Ovary (tissue), 3 donors: ENCODE data around the gene OR9Q1.
"Not testable (repeated sequence)": the region's sequence is repeated elsewhere in the genome, so short reads cannot be mapped to it uniquely, and the experiment has no call there.

Experiments used
- CTCF ChIP-seq, 3 donors: fragments of 450-650 bp in 2 of 3; fragments of 200-600 bp in 1 of 3; IDR thresholded peaks; one replicate each; pipeline versions ENCODE4 v1.5.1 to v1.8.0; 2016 to 2022; ENCODE audit warnings: antibody characterized with exemption in 3 of 3, mild to moderate bottlenecking in 1 of 3
- EP300 ChIP-seq: sonication (generic); formaldehyde crosslinking; IDR thresholded peaks from one replicate; pipeline ENCODE4 v1.6.1; 2017; ENCODE audit warnings: antibody characterized with exemption
- POLR2A ChIP-seq: fragments of 450-650 bp; IDR thresholded peaks from one replicate; pipeline ENCODE4 v1.6.1; 2017; ENCODE audit warnings: antibody characterized with exemption, mild to moderate bottlenecking, moderate library complexity
- donor health status: DM: no; HTN: no; CAD: no.

GRCh38 chr11:58212420-58212819, 188.7 kb downstream of the OR9Q1 start, which contains the start of gene OR1S1:
- TF ChIP-seq CTCF (IDR thresholded peaks at IDR 0.05); POLR2A; EP300: not testable (repeated sequence)
